Retinal pigment epithelial cell (primary cell): ENCODE data around the gene RACGAP1.

Experiments used
- DNase-seq: peaks from one replicate; pipeline ENCODE4 v3.0.0-alpha.2; 2010; ENCODE audit warnings: low read depth
- H3K4me3 ChIP-seq: 2 replicates; pipeline ENCODE4 v1.5.1; 2011; ENCODE audit warnings: mild to moderate bottlenecking, low read length, control low read depth, moderate library complexity
- TF ChIP-seq, protein P1 (sequence below): conservative IDR thresholded peaks from 2 replicates; pipeline ENCODE4 v1.5.1; 2011; ENCODE audit warnings: low read depth, low read length, control low read depth, inconsistent platforms

RACGAP1 gene

DNA sequence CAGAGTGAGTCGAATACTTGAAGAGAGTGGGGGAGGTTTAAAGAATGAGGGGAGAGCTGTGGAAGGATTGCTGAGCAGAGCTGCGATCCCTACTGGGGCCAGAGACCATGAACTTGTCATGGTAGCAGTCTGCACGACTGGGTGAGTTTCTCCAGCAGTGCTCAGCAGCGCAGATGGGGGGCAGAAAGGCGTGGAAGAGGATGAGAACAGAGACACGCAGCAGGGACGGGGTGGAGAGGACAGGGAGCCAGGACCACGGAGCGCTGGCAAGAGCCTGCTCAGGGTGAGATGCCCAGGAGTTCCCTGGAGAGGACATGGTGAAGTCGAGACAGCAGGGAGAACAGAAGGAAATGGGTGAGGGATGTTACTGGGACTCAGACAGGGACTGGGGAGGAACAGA lies 54.6 kb downstream of the RACGAP1 start:
- TF ChIP-seq, protein P1, sequence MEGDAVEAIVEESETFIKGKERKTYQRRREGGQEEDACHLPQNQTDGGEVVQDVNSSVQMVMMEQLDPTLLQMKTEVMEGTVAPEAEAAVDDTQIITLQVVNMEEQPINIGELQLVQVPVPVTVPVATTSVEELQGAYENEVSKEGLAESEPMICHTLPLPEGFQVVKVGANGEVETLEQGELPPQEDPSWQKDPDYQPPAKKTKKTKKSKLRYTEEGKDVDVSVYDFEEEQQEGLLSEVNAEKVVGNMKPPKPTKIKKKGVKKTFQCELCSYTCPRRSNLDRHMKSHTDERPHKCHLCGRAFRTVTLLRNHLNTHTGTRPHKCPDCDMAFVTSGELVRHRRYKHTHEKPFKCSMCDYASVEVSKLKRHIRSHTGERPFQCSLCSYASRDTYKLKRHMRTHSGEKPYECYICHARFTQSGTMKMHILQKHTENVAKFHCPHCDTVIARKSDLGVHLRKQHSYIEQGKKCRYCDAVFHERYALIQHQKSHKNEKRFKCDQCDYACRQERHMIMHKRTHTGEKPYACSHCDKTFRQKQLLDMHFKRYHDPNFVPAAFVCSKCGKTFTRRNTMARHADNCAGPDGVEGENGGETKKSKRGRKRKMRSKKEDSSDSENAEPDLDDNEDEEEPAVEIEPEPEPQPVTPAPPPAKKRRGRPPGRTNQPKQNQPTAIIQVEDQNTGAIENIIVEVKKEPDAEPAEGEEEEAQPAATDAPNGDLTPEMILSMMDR = no peak
- no peak for DNase-seq
- H3K4me3 ChIP-seq = no peak overlapping the region

DNA sequence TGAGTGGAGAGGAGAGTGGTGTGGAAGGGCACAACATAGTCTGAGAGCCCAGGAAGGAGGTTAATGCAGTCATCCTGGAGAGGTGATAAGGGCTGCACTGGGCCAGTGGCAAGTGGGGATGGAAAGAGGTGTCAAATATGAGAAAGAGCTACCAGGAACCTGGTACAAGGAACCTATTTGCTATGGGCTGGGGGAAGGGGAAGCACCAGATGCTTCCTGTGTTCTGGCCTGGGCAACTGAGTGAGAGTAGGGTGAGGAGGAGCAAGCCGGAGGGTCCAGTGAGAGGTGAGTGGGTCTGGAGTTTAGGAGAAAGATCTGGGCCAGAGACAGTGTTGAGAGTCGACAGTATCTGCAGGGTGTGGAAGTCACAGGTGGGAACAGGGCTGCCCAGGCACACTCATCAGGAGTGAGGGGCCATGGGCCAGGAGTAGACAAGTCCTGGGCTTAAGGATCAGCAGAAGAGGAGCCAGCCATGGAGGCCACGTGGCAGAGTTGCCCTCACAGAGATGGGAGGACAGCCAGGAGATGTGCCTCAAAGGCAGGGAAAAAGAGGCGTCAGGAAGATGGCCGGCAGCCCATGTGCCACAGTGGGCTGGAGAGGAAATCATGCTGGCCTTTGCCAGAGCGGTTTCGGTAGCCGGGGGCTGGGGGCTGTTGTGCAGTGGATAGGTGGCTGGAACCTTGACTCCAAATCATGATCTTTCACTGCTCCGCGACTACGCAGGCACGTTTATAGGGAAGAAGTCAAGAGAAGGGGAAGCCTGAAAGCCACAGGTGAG lies 55.5 kb downstream of the RACGAP1 start:
- no peak overlapping the region for H3K4me3 ChIP-seq
- TF ChIP-seq, protein P1 = no peak
- DNase-seq = no peak

DNA sequence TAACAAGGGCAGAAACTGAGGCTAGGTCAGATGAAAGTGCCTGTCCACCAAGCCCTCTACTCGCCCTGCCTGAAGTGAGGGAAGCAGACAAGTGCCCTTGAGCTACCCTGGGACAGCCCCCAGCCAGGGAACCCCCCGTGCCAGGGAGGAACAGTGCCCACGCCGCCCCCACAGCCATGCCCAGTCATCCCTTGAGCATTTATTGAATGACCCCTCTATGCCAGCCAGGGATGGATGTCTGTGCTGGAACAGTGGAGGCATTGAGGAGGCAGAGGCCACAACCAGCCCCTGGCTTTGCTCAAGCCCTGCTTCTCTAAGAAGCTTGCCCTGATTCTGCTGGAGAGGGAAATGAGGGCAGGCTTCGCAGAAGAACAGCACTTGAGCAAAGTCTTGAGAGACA lies 56.3 kb downstream of the RACGAP1 start:
- H3K4me3 ChIP-seq = no peak overlapping the region
- TF ChIP-seq, protein P1 = no peak
- DNase-seq = no peak

DNA sequence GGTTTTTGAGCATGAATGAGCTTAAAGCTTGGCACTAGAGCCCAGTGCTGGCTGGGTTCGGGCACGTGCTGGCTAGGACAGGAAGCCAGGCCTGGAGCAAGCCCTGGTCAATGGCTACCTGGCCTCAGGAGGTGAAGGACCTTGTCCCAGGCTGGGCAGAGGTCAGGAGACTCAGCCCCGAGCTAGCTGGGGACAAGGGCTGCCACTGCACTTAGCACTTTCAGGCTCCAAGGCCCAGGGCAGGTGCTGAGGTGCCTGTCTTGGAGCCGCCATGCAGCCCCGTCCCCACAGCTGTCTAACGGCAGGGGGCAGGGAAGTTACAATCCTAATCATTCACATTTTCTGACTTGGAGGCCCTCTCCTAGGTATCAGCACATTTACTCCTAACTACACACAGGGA lies 56.8 kb downstream of the RACGAP1 start:
- TF ChIP-seq, protein P1 = peak; percentile 6
- no peak overlapping the region for H3K4me3 ChIP-seq
- no peak for DNase-seq

DNA sequence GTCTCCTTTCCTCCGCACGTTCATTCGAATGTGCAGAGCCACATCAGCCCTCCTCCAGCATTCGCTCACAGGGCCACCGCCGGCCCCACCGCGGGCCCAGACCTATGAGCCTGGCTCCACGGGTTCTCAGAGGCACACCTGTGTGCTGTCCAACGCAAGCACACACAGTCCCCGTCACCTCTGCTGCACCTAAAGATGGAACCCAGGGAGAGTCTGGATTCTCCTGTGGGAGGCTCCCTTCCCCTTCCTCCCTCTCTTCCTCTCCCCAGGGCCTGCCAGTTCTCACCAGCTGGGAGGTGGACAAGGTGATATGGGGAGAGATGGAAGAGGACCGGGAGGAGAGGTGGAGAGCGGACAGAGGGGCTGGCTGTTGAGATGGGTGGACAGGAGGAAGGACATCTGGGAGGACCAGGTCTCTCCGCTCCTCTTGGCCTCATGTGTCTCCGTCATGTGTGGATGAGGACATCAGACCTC lies 57.5 kb downstream of the RACGAP1 start:
- H3K4me3 ChIP-seq = no peak overlapping the region

DNA sequence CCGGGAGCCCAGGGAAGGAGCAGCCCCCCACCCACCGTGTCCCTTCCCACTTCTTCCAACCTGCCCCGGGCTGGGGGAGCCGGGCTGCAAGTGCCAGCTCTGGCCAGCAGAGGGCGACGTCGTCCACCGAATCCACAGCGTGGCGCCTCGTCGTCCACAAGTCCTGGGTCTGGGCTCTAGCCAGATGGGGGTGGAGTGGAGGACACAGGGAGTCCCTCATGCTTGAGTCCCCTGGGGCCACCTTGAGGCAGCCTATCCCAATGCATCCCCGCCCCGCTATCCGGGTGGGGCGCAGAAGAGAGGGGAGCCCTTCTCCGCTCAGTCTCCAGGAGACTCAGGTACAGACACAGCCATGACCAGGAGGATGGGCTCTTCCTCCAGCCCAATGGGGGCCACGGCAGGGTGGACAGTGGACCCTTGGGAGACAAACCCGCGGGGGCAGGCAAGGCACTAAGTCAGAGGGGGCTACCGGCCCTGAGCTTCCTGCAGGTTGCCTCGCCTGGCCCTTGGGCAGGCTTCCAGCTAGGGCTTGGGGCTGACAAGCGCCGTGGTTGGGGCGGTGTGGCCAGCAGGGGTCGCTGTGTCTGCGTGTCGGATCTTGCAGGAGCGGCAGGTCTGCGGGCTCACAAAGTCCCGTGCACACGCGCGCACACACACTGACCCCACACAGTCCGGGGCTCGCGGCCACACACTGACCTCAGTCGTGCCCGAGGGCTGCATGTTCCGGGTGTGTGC lies 58.1 kb downstream of the RACGAP1 start:
- peak overlapping the region; percentile 28 for H3K4me3 ChIP-seq

More for the DNA sequence above, 57.5 kb downstream of the RACGAP1 start:
- no peak for DNase-seq
- TF ChIP-seq, protein P1 = no peak

More for the DNA sequence above, 58.1 kb downstream of the RACGAP1 start:
- TF ChIP-seq, protein P1 = peak; percentile 91
- DNase-seq = no peak
